HepG2 (cell line): Measurements from ENCODE around the gene AGPAT2. TPM values are rescaled to one million over a fixed set of nuclear protein-coding genes. Genes with fewer than 3 reads are reported as not detected.

Experiments
- ATAC-seq: fragments of 200-7000 bp; cut with Tn5 transposase; 3 replicates; pipeline ENCODE4 v1.9.1; 2020; ENCODE audit warnings: mild to moderate bottlenecking, moderate library complexity
- BruUV-seq: library from RNA; stranded (reverse); fragments of 400-500 nt; replicated peaks from 2 replicates; lab custom pipeline; 2021; lab: Mats Ljungman, UMichigan
- CTCF ChIA-PET: fragments of 300-600 bp; formaldehyde crosslinking; extraction: SDS; loops from one replicate; lab custom pipeline; 2021; ENCODE audit warnings: low total read pairs, inconsistent platforms, low intra/inter-chr PET ratio; lab: Yijun Ruan, JAX
- POLR2A ChIA-PET: fragments of 350-600 bp; sonication (Branson Sonifier 250); formaldehyde crosslinking; loops from one replicate; lab custom pipeline; 2020; ENCODE audit warnings: antibody characterized with exemption, inconsistent platforms; lab: Yijun Ruan, JAX
- DNase-seq: peaks from one replicate; pipeline ENCODE4 v3.0.0-alpha.2; 2015; ENCODE audit warnings: low spot score
- FAIRE-seq: peaks from 3 replicates; lab custom pipeline; 2011; peaks lifted over from hg19 to GRCh38; lab: Jason Lieb, UNC
- H2AFZ ChIP-seq: one replicate; pipeline ENCODE4 v1.6.1; 2011; ENCODE audit warnings: low read length, inconsistent platforms
- H3K27ac ChIP-seq: fragments of 300-600 bp; 3 replicates; pipeline ENCODE4 v1.8.0; 2011; ENCODE audit warnings: mixed run types, mild to moderate bottlenecking, mixed read lengths, low read length, inconsistent platforms; ENCODE audit not compliant: insufficient read depth; ENCODE audit errors: extremely low read length
- H3K27me3 ChIP-seq, 2 experiments: fragments of 200-600 bp in 1 of 2; 2 replicates in 1 of 2; 3 replicates in 1 of 2; pipeline versions ENCODE4 v1.6.0 to v1.8.0; 2011; ENCODE audit warnings: low read length in 2 of 2, mild to moderate bottlenecking in 2 of 2, moderate library complexity in 2 of 2, inconsistent platforms in 1 of 2; ENCODE audit not compliant: insufficient read depth in 2 of 2, control insufficient read depth in 1 of 2
- H3K36me3 ChIP-seq, 2 experiments: fragments of 200-600 bp in 1 of 2; replicated peaks in 1 of 2; 2 replicates in 1 of 2; 3 replicates in 1 of 2; pipeline versions ENCODE4 v1.5.1 to v1.8.0; 2011; ENCODE audit warnings: low read length in 2 of 2, inconsistent platforms in 1 of 2; ENCODE audit not compliant: insufficient read depth in 2 of 2, control insufficient read depth in 1 of 2
- H3K4me1 ChIP-seq: 2 replicates; pipeline ENCODE4 v1.5.1; 2012; ENCODE audit warnings: low read length, inconsistent platforms; ENCODE audit not compliant: insufficient read depth
- H3K4me2 ChIP-seq: 2 replicates; pipeline ENCODE4 v1.6.0; 2011; ENCODE audit warnings: low read depth, low read length, inconsistent platforms
- H3K4me3 ChIP-seq, 3 experiments: fragments of 200-600 bp in 1 of 3; sonication (generic), shearing (Covaris generic) in 1 of 3; replicated peaks in 1 of 3; 2 replicates each; pipeline ENCODE4 v1.5.1; 2011 to 2016; ENCODE audit warnings: low read length in 3 of 3, inconsistent platforms in 2 of 3, low read depth in 2 of 3, mild to moderate bottlenecking in 2 of 3, control low read depth in 1 of 3, mixed read lengths in 1 of 3; ENCODE audit not compliant: insufficient read depth in 1 of 3
- H3K79me2 ChIP-seq: one replicate; pipeline ENCODE4 v1.6.1; 2011; ENCODE audit warnings: low read length, inconsistent platforms; ENCODE audit not compliant: insufficient read depth
- H3K9ac ChIP-seq: 2 replicates; pipeline ENCODE4 v1.6.0; 2011; ENCODE audit warnings: mild to moderate bottlenecking, low read depth, low read length, inconsistent platforms; ENCODE audit not compliant: insufficient read depth
- H3K9me3 ChIP-seq: 2 replicates; pipeline ENCODE4 v1.5.1; 2012; ENCODE audit warnings: mild to moderate bottlenecking, low read length
- H4K20me1 ChIP-seq: 2 replicates; pipeline ENCODE4 v1.6.0; 2011; ENCODE audit warnings: inconsistent platforms, mild to moderate bottlenecking, low read length, moderate library complexity; ENCODE audit not compliant: insufficient read depth
- AGO1 ChIP-seq: fragments of 200-400 bp; formaldehyde crosslinking; IDR thresholded peaks from 2 replicates; pipeline ENCODE4 v1.6.1; 2017; ENCODE audit warnings: mild to moderate bottlenecking, low read depth, low read length, moderate library complexity; ENCODE audit not compliant: poor library complexity, severe bottlenecking
- BRF2 ChIP-seq: sonication (generic); formaldehyde crosslinking; IDR thresholded peaks from 2 replicates; pipeline ENCODE4 v1.8.1; 2022; ENCODE audit warnings: mild to moderate bottlenecking, missing genetic modification reagents
- GZF1 ChIP-seq: sonication (generic); formaldehyde crosslinking; IDR thresholded peaks from 2 replicates; pipeline ENCODE4 v1.5.1; 2020; ENCODE audit warnings: mild to moderate bottlenecking, missing genetic modification reagents
- HDAC1 ChIP-seq: sonication (generic); formaldehyde crosslinking; IDR thresholded peaks from 2 replicates; pipeline ENCODE4 v1.5.1; 2020; ENCODE audit warnings: mild to moderate bottlenecking, missing genetic modification reagents
- JUNB ChIP-seq: sonication (generic); formaldehyde crosslinking; IDR thresholded peaks from 2 replicates; pipeline ENCODE4 v1.8.0; 2022; ENCODE audit warnings: missing genetic modification reagents, mild to moderate bottlenecking, borderline replicate concordance
- KDM6A ChIP-seq: IDR thresholded peaks from 2 replicates; pipeline ENCODE4 v1.6.1; 2016; ENCODE audit warnings: low read depth
- NFIB ChIP-seq: sonication (generic); formaldehyde crosslinking; IDR thresholded peaks from 2 replicates; pipeline ENCODE4 v1.9.0; 2021; ENCODE audit warnings: missing genetic modification reagents, mild to moderate bottlenecking, borderline replicate concordance
- NFKB2 ChIP-seq: sonication (generic); formaldehyde crosslinking; IDR thresholded peaks from 2 replicates; pipeline ENCODE4 v1.4.0; 2020; ENCODE audit warnings: missing genetic modification reagents, borderline replicate concordance
- PRPF4 ChIP-seq: fragments of 200-400 bp; formaldehyde crosslinking; IDR thresholded peaks from 2 replicates; pipeline ENCODE4 v1.6.1; 2016; ENCODE audit warnings: low read length, low read depth; ENCODE audit not compliant: poor library complexity, severe bottlenecking
- RAD21 ChIP-seq: fragments of 450-650 bp; formaldehyde crosslinking; IDR thresholded peaks from 2 replicates; pipeline ENCODE4 v1.5.0; 2020; ENCODE audit warnings: mild to moderate bottlenecking
- STAG1 ChIP-seq: sonication (generic); formaldehyde crosslinking; IDR thresholded peaks from 2 replicates; pipeline ENCODE4 v1.4.0; 2020; ENCODE audit warnings: missing genetic modification reagents
- TEAD3 ChIP-seq: optimal IDR thresholded peaks from 2 replicates; pipeline ENCODE3; 2016; ENCODE audit warnings: borderline replicate concordance
- ZNF451 ChIP-seq: sonication (generic); formaldehyde crosslinking; IDR thresholded peaks from 2 replicates; pipeline ENCODE4 v1.5.0; 2020; ENCODE audit warnings: mild to moderate bottlenecking, missing genetic modification reagents
- ZNF564 ChIP-seq: sonication (generic); formaldehyde crosslinking; IDR thresholded peaks from 2 replicates; pipeline ENCODE4 v1.8.1; 2023; ENCODE audit warnings: mild to moderate bottlenecking, missing genetic modification reagents
- ZNF619 ChIP-seq: sonication (generic); formaldehyde crosslinking; IDR thresholded peaks from 2 replicates; pipeline ENCODE4 v1.4.0; 2020; ENCODE audit warnings: mild to moderate bottlenecking, missing genetic modification reagents
- WGBS: methylation state at CpG from one replicate; pipeline ENCODE4 v1.1.6; 2017; ENCODE audit warnings: low lambda C conversion rate; 5-methylcytosine and 5-hydroxymethylcytosine counted together
- in situ Hi-C: cut with HindIII; loops from 2 replicates; pipeline ENCODE4 v1.10.0; 2017; ENCODE audit warnings: low pct_unique_long_range_greater_than_20kb; ENCODE audit not compliant: extremely low pct_ligation_motif_present
- intact Hi-C: fragments of 100-400 bp; cut with micrococcal nuclease; formaldehyde crosslinking; loops from one replicate; pipeline ENCODE4 v1.10.0; 2022; ENCODE audit not compliant: unreplicated experiment
- polyA plus RNA-seq, 8 experiments: library from polyadenylated mRNA; depleted of rRNA in 3 of 8; stranded (reverse) in 7 of 8; unstranded in 1 of 8; fragments of >200 nt; fragmentation: Illumina TruSeq in 4 of 8; extraction: Trizol in 4 of 8; gene quantifications; 2 replicates each; pipeline versions ENCODE4 v1.2.1 to v1.2.3, GENCODE V29; 2011 to 2016; ENCODE audit warnings: low read depth in 4 of 8, missing spikeins in 1 of 8, mixed read lengths in 1 of 8; ENCODE audit not compliant: insufficient read depth in 1 of 8
- total RNA-seq, 5 experiments: library from RNA; depleted of rRNA; stranded (reverse); fragments of >200 nt; fragmentation: Illumina TruSeq; extraction: Trizol; gene quantifications; 2 replicates each; pipeline ENCODE4 v1.2.3, GENCODE V29; 2016; ENCODE audit warnings: low read depth in 1 of 5
- TF ChIP-seq, protein P1 (sequence below): sonication (generic); formaldehyde crosslinking; IDR thresholded peaks from 2 replicates; pipeline ENCODE4 v1.5.0; 2020; ENCODE audit warnings: mild to moderate bottlenecking, missing genetic modification reagents, borderline replicate concordance
- TF ChIP-seq, protein P2 (sequence below): sonication (generic); formaldehyde crosslinking; IDR thresholded peaks from 2 replicates; pipeline ENCODE4 v1.5.0; 2020; ENCODE audit warnings: mild to moderate bottlenecking, missing genetic modification reagents, moderate library complexity
- TF ChIP-seq, protein P3 (sequence below): sonication (generic); formaldehyde crosslinking; IDR thresholded peaks from 2 replicates; pipeline ENCODE4 v1.4.0; 2020; ENCODE audit warnings: missing genetic modification reagents

AGPAT2 gene
- total and polyA plus RNA-seq, 2 of the 13 experiments (the other 11 are each of a cell fraction or from before 2014, with no cell fraction given) = 3.9 to 25.8 TPM

GRCh38 chr9:136719195-136719880 is 32.1 kb upstream of the AGPAT2 start:
- FAIRE-seq = no peak
- H3K27ac ChIP-seq = no peak overlapping the region
- in situ Hi-C loops (no loop called here), intact Hi-C loops (no loop called here)
- H3K4me1 ChIP-seq = peaks cover 3% of the 10 kb centered on the region; the same call in 1 of the 2 replicates
- H3K9me3 ChIP-seq = no peaks in the 10 kb centered on the region
- H3K79me2 ChIP-seq = no peaks in the 10 kb centered on the region
- no peak overlapping the region for H2AFZ ChIP-seq
- no peak for DNase-seq
- H3K27me3 ChIP-seq = no peaks in the 10 kb centered on the region
- no peak overlapping the region for H3K9ac ChIP-seq
- no TSS peak for BruUV-seq
- ChIA-PET POLR2A (interaction anchor here (1.6 to 2.0 kb wide), 2 partner anchors 9 to 11 kb away, joined by 3 to 7 read pairs; no protein-coding TSS in a partner anchor), CTCF (no interaction called here)
- peak; percentile 34 for ATAC-seq
- H3K4me2 ChIP-seq = no peak overlapping the region
- H3K4me3 ChIP-seq = no peak overlapping the region
- WGBS = 51% methylated on average over 4 of the region's 24 CpGs
- peaks cover 3 to 8% of the 10 kb centered on the region in 2 experiments; a peak in 4 of 5 replicates for H3K36me3 ChIP-seq
- peaks cover 18% of the 10 kb centered on the region for H4K20me1 ChIP-seq
- TF ChIP-seq GZF1 (CRISPR knock-in tag) (no peak), BRF2 (CRISPR knock-in tag) (no peak), STAG1 (CRISPR knock-in tag) (no peak), RAD21 (CRISPR knock-in tag) (no peak), TEAD3 (CRISPR knock-in tag) (no peak), JUNB (CRISPR knock-in tag) (no peak), NFKB2 (CRISPR knock-in tag) (no peak), HDAC1 (no peak), ZNF564 (no peak), AGO1 (peak; percentile 75), ZNF619 (CRISPR knock-in tag) (no peak), NFIB (CRISPR knock-in tag) (no peak), PRPF4 (no peak), KDM6A (no peak), ZNF451 (CRISPR knock-in tag) (no peak)
- TF ChIP-seq, protein P1, sequence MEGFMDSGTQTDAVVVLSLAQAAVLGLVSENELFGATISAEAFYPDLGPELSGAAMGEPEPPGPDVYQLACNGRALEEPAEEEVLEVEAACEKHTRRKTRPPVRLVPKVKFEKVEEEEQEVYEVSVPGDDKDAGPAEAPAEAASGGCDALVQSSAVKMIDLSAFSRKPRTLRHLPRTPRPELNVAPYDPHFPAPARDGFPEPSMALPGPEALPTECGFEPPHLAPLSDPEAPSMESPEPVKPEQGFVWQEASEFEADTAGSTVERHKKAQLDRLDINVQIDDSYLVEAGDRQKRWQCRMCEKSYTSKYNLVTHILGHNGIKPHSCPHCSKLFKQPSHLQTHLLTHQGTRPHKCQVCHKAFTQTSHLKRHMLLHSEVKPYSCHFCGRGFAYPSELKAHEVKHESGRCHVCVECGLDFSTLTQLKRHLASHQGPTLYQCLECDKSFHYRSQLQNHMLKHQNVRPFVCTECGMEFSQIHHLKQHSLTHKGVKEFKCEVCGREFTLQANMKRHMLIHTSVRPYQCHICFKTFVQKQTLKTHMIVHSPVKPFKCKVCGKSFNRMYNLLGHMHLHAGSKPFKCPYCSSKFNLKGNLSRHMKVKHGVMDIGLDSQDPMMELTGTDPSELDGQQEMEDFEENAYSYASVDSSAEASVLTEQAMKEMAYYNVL = no peak
- TF ChIP-seq, protein P2, sequence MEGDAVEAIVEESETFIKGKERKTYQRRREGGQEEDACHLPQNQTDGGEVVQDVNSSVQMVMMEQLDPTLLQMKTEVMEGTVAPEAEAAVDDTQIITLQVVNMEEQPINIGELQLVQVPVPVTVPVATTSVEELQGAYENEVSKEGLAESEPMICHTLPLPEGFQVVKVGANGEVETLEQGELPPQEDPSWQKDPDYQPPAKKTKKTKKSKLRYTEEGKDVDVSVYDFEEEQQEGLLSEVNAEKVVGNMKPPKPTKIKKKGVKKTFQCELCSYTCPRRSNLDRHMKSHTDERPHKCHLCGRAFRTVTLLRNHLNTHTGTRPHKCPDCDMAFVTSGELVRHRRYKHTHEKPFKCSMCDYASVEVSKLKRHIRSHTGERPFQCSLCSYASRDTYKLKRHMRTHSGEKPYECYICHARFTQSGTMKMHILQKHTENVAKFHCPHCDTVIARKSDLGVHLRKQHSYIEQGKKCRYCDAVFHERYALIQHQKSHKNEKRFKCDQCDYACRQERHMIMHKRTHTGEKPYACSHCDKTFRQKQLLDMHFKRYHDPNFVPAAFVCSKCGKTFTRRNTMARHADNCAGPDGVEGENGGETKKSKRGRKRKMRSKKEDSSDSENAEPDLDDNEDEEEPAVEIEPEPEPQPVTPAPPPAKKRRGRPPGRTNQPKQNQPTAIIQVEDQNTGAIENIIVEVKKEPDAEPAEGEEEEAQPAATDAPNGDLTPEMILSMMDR (CRISPR knock-in tag) = peak; percentile 23; the same call in 1 of the 2 replicates
- TF ChIP-seq, protein P3, sequence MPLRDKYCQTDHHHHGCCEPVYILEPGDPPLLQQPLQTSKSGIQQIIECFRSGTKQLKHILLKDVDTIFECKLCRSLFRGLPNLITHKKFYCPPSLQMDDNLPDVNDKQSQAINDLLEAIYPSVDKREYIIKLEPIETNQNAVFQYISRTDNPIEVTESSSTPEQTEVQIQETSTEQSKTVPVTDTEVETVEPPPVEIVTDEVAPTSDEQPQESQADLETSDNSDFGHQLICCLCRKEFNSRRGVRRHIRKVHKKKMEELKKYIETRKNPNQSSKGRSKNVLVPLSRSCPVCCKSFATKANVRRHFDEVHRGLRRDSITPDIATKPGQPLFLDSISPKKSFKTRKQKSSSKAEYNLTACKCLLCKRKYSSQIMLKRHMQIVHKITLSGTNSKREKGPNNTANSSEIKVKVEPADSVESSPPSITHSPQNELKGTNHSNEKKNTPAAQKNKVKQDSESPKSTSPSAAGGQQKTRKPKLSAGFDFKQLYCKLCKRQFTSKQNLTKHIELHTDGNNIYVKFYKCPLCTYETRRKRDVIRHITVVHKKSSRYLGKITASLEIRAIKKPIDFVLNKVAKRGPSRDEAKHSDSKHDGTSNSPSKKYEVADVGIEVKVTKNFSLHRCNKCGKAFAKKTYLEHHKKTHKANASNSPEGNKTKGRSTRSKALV (CRISPR knock-in tag) = no peak
